Renal cortex interstitium (tissue), 11 donors: Measurements from ENCODE around the gene BCAS3. TPM values are rescaled to one million over a fixed set of nuclear protein-coding genes. Genes with fewer than 3 reads are reported as not detected.
A peak's percentile ranks its signal among the peaks of the same experiment; 100 is the strongest.

Source experiments
- DNase-seq, 11 donors: peaks; one replicate each; pipeline ENCODE4 v3.0.0-alpha.2; 2013; ENCODE audit warnings: low read depth in 9 of 11, low spot score in 4 of 11; ENCODE audit errors: extremely low read depth in 1 of 11
- polyA plus RNA-seq, 3 donors: library from polyadenylated mRNA; unstranded; fragments of 120-200 nt; gene quantifications; one replicate each; pipeline ENCODE4 v1.2.1, GENCODE V29; 2013; ENCODE audit not compliant: insufficient read length in 3 of 3

The BCAS3 gene
- polyA plus RNA-seq, 3 donors, result 27.0 to 30.9 (median 28.9) TPM

- no peak for DNase-seq
Observed at GRCh38 chr17:61391595-61392291, 714.1 kb downstream of the BCAS3 start.

GRCh38 chr17:61392679-61393078, 715.0 kb downstream of the BCAS3 start:
- no peak for DNase-seq

GRCh38 chr17:61393550-61393903, 715.9 kb downstream of the BCAS3 start:
- no peak for DNase-seq

- no peak for DNase-seq
Observed at GRCh38 chr17:61393904-61394629, 716.4 kb downstream of the BCAS3 start.

- no peak for DNase-seq
Observed at GRCh38 chr17:61394630-61395408, 717.2 kb downstream of the BCAS3 start.

GRCh38 chr17:61395409-61395982, 717.8 kb downstream of the BCAS3 start:
- DNase-seq, result no peak

GRCh38 chr17:61395983-61396585, 718.4 kb downstream of the BCAS3 start:
- DNase-seq, result no peak

GRCh38 chr17:61396586-61397085, 719.0 kb downstream of the BCAS3 start:
- DNase-seq, result no peak

GRCh38 chr17:61397086-61397842, 719.6 kb downstream of the BCAS3 start:
- peak in 1 of 11 donors; percentile 72 for DNase-seq

GRCh38 chr17:61398721-61399130, 721.1 kb downstream of the BCAS3 start:
- no peak for DNase-seq

- DNase-seq, result peak in 8 of 11 donors; percentile 84 to 95 (median 90)
Observed at GRCh38 chr17:61399131-61400065, 721.7 kb downstream of the BCAS3 start, which contains the start of gene TBX2. Gene TBX2, plus strand, starts transcription at chr17:61399843. Its CDS starts 334 bp downstream, at chr17:61400177.

GRCh38 chr17:61400066-61400716, 722.5 kb downstream of the BCAS3 start:
- no peak for DNase-seq

GRCh38 chr17:61400717-61401388, 723.2 kb downstream of the BCAS3 start:
- DNase-seq, result no peak

- no peak for DNase-seq
Observed at GRCh38 chr17:61401389-61402072, 723.9 kb downstream of the BCAS3 start.

GRCh38 chr17:61402073-61402541, 724.5 kb downstream of the BCAS3 start:
- DNase-seq, result no peak
